Endometrial microvascular endothelial cells (primary cell): ENCODE measurements around the gene PGAP2. TPM values are rescaled to one million over a fixed set of nuclear protein-coding genes. Genes with fewer than 3 reads are reported as not detected.

Source experiments
- in situ Hi-C: cut with HindIII; loops from 2 replicates; pipeline ENCODE4 v1.10.0; 2017; ENCODE audit warnings: low sequenced_read_pairs, low pct_unique_long_range_greater_than_20kb; ENCODE audit errors: inconsistent ontology term
- total RNA-seq: library from RNA; depleted of rRNA; stranded (reverse); fragments of >200 nt; gene quantifications from one replicate; pipeline ENCODE4 v1.2.3, GENCODE V29; 2015; ENCODE audit errors: inconsistent ontology term

Gene PGAP2
- total RNA-seq, 1 donor from 2014 or later, result 16.2 TPM

GRCh38 chr11:3827434-3828186 lies 19.2 kb downstream of the PGAP2 start:
- in situ Hi-C loops, result no loop called here

DNA sequence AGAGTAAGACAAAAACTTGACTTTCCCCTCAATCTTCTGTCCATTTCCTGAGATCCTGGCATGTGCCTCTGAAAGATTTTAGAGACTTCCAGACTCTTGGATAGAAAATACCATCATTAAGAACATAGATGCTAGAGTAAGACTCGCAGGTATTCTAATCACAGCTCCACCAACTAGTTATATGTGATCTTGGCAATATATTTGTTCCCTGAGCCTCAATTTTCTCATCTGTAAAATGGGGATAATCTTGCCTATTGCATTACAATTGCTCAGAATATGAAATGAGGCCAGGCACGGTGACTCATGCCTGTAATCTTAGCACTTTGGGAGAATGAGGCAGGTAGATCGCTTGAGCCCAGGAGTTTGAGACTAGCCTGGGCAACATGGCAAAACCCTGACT lies 21.7 kb downstream of the PGAP2 start:
- in situ Hi-C loops, result no loop called here

- in situ Hi-C loops, result no loop called here
These were observed 22.4 kb downstream of the PGAP2 start for GRCh38 chr11:3830730-3831129.

DNA sequence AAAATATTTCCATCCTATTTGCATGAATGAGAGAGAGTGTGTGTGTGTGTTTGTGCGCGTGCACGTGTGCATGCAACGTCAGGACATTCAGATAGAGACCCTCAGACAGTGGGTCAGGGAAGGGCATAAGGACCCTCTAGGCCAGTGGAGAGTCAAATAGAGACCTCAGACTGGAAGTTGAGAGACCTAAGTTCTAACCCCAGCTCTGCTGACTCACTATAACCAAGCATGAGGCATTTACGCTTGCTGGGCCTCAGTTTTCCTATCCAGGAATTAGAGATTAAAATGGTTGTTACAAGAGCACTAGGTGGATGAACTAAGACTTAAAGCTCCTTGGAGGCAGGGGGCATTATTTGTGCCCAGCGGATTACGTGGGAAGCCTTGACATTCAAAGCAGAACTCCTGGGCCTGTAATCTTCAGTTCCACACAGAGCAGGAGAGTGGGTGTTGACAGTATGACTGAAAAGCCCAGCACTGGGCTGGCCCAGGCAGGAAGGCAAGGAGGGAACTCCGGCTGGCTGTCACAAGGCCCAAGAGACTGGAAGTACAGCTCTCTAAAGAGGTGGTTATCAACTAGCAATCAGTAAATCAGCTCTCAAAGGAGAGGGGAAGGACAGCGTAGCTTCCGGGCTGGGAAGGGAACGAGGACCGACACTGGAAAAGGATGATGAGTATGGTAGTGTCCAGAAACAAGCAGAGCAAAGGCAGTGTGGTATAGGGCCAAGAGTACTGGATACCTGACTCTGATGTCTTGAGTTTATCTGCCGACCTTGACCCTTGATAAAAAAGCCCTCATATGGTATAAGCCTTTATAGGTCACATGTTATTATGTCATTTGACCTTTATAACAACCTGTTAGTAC lies 23.2 kb downstream of the PGAP2 start:
- in situ Hi-C loops, result no loop called here

DNA sequence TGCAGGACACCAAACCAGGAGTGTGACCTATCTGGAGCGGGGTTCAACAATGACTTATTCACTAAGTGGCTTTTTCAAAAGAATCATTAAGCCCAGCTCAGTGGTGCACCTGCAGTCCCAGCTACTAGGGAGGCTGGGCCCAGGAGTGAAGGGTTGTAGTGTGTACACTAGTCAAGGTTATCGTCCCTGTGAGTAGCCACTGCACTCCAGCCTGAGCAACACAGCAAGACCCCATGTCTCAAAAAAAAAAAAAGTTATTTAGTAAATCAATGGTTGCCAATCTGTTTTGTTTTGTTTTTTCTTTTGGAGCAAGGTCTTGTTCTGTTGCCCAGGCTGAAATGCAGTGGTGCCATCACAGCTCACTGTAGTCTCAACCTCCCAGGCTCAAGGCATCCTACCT lies 24.5 kb downstream of the PGAP2 start:
- in situ Hi-C loops, result no loop called here

- in situ Hi-C loops, result no loop called here
These were observed 25.1 kb downstream of the PGAP2 start for GRCh38 chr11:3833449-3833848.

DNA sequence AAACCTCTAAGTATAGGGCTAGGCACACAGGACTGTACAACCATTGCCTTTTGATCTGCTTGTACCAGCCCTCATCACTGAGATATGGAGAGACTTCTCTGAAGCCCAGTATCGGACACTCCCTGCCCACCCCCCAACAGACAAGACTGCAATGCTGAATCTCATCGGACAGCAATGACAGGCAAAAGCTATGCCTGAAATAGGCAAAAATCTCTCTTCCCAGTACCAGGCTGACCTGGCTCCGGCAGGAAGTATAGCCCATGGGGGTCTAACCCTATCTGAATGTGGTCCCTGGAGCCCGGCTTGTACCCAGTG lies 25.9 kb downstream of the PGAP2 start:
- in situ Hi-C loops, result no loop called here

- in situ Hi-C loops, result no loop called here
These were observed 26.5 kb downstream of the PGAP2 start for GRCh38 chr11:3834664-3835461.

- in situ Hi-C loops, result no loop called here
These were observed 27.4 kb downstream of the PGAP2 start for GRCh38 chr11:3835751-3836150.

DNA sequence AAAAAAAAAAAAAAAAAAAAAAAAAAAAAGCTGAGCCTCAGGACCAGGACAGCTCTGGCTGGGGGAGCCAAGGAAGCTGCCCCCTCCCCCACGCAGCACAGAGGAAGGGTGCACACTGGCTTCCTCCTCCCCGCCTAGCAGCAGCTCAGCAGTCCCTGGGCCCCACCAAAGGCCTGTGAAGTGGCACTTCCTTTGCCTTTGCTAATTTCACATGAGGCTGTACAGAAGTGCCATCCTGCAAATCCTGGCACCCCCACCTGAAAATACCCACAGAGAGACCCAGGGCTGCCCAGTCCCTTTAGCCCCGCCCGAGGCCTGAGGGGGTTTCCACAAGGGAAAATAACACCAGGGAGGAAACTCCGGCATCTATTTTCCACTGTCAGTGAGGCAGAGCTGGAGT lies 28.5 kb downstream of the PGAP2 start:
- in situ Hi-C loops, result no loop called here

GRCh38 chr11:3837793-3838192 lies 29.4 kb downstream of the PGAP2 start:
- in situ Hi-C loops, result no loop called here

GRCh38 chr11:3838504-3838903 lies 30.1 kb downstream of the PGAP2 start:
- in situ Hi-C loops, result no loop called here

GRCh38 chr11:3840004-3840869 lies 31.9 kb downstream of the PGAP2 start:
- in situ Hi-C loops, result no loop called here

DNA sequence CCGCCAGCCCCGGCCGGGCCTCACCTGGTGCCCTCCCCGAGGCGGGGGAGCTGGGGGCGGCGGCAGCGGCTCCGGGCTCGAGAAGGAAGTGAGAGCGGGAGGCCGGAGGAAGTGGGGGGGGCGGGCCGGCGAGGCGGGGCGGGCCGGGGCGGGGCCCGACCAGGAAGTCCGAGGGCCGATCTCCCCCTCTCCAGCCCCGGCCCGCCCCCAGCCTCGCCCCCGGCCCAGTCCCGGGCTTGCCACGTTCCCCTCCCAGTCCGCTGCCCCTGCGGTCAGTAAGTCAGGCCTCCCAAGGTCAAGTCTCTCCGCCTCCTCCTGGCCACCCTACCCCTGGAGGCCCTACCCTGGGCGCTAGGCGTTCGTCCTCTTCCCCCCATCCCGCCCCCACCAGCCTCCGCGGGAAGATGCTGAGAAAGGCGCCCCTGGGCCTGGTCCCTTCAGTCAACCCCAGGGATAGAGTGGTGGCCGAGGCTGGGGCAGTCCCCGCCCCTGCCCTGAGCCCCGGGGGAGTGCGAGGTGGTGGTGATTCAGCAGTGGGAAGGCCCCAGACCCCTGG lies 32.6 kb downstream of the PGAP2 start, which contains the start of gene RHOG:
RHOG (minus strand) TSS at position 90 of the 556 bp plus-strand sequence. CDS start 12,821 bp downstream, outside the sequence.
- in situ Hi-C loops, result no loop called here

DNA sequence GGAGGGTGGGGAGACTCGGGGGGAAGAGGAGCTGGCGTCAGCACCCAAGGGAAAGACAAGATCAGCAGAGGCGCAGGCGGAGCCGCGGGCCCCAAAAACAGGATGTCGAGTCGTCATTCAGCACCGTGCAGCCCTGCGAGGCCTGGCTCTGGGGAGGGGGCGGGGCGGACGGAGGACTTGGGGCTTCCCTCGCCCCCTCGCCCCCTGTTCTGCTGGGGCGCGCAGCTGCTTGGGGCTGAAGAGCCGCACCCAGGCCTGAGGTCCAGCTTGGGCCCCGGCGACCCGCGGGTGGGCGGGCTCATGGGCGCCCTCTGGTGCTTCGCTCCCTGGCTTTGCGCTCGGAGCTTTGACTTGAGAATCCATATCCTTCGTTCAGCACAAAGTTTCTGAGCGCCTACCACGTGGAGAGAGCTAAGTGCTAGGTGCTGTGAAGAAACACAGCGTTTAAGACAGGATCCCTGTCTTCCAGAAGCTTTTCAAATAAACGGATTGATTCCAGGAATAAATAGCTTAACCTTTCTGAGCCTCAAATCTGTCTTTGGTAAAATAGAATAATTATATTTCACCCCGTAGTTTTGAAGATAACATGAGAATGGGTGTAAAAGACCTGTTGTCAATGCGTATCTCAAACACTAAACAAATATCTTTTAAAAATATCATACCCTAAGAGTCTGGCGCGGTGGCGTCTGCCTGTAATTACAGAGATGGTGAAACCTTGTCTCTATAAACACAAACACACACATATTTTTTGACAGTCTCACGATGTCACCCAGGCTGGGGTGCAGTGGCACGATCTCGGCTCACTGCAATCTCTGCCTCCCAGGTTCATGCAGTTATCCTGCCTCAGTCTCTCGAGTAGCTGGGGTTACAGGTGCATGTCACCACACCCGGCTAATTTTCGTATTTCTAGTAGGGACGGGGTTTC lies 33.3 kb downstream of the PGAP2 start:
- in situ Hi-C loops, result no loop called here

DNA sequence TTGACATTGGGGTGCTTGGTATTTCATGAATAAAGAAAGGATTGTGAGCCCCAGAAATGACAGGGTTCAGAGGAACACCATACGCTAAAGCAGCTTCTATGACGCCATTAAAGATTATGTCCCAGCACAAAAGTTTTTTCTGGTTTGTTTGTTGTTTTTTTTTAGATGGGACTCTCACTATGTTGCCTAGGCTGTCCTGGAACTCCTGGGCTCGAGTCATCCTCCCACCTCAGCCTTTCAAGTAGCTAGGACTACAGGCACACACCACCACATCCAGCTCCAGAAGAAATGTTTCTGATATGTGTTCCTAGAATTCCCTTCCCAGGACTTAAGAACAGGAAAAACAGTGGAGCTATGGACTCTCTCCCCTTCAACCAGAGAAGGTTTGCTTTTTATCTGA lies 35.0 kb downstream of the PGAP2 start:
- in situ Hi-C loops, result no loop called here

DNA sequence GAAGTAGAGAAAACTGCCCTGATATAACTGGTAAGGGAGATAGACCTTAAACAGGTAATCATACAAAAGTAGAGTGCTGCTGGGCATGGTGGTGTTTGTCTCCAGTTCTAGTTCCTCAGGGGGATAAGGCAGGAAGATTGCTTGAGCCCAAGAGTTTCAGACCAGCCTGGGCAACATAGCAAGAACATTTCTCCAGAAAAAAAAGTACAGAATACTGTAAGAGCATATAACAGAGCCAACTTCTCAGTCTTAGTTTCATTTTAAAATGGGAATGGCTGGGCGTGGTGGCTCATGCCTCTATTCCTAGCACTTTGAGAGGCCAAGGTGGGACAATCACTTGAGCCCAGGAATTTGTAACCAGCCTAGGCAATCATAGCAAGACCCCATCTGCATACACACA lies 36.9 kb downstream of the PGAP2 start:
- in situ Hi-C loops, result no loop called here
